Suprapubic skin (tissue), 4 donors: ENCODE results near the gene DGCR8.

Experiments used
- EP300 ChIP-seq: sonication (generic); formaldehyde crosslinking; IDR thresholded peaks from one replicate; pipeline ENCODE4 v1.6.1; 2017; ENCODE audit warnings: antibody characterized with exemption
- POLR2A ChIP-seq, 2 donors: fragments of 450-650 bp; IDR thresholded peaks; one replicate each; pipeline ENCODE4 v1.6.1; 2017; ENCODE audit warnings: antibody characterized with exemption in 2 of 2, mild to moderate bottlenecking in 2 of 2, moderate library complexity in 2 of 2
- POLR2AphosphoS5 ChIP-seq, 3 donors: sonication (generic); formaldehyde crosslinking; IDR thresholded peaks; one replicate each; pipeline ENCODE4 v1.6.1; 2017; ENCODE audit warnings: antibody characterized with exemption in 3 of 3
- TF ChIP-seq, protein P1 (sequence below), 2 donors: fragments of 200-600 bp in 1 of 2; fragments of 450-650 bp in 1 of 2; sonication (generic) in 1 of 2; IDR thresholded peaks; one replicate each; pipeline ENCODE4 v1.5.1; 2016 to 2019; ENCODE audit warnings: antibody characterized with exemption in 2 of 2, mild to moderate bottlenecking in 1 of 2, moderate library complexity in 1 of 2

DNA sequence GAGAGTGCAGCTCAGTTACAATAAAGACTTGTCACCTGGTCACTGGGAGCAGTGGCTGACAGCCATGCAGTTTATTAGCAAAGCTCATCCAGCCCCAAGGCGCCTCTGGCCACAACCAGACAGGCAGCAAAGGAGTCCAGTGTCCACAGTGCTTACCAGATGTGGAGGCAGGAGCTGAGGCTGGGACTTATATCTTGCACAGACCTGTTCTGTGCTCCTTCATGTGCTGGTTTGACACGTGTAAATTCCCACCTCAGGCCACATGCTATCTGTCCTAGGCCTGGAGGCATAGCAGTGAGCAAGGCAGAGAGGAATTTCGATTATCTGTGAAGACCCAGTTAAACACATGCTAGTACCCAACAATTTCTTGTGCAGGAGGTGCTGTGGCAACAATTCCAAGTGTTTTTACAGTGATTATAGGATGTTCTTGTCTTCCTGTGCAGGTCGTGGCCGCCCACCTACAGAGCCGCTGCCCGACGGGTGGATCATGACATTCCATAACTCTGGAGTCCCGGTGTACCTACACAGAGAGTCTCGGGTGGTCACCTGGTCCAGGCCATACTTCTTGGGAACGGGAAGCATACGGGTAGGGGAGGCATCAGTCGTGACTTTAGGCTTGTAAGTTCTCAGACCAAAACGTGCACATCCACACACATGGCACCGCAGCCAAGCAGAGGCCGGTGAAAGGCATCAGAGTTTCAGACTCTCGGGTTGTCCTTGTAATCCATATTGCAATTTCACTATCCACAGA, 9.4 kb downstream of the DGCR8 start:
- TF ChIP-seq POLR2A (IDR thresholded peaks at IDR 0.05) (no peak), POLR2AphosphoS5 (IDR thresholded peaks at IDR 0.05) (no peak), EP300 (no peak)
- TF ChIP-seq, protein P1, sequence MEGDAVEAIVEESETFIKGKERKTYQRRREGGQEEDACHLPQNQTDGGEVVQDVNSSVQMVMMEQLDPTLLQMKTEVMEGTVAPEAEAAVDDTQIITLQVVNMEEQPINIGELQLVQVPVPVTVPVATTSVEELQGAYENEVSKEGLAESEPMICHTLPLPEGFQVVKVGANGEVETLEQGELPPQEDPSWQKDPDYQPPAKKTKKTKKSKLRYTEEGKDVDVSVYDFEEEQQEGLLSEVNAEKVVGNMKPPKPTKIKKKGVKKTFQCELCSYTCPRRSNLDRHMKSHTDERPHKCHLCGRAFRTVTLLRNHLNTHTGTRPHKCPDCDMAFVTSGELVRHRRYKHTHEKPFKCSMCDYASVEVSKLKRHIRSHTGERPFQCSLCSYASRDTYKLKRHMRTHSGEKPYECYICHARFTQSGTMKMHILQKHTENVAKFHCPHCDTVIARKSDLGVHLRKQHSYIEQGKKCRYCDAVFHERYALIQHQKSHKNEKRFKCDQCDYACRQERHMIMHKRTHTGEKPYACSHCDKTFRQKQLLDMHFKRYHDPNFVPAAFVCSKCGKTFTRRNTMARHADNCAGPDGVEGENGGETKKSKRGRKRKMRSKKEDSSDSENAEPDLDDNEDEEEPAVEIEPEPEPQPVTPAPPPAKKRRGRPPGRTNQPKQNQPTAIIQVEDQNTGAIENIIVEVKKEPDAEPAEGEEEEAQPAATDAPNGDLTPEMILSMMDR (IDR thresholded peaks at IDR 0.05): no peak
